H9 (cell line): ENCODE results near the gene BFSP1. TPM values are rescaled to one million over a fixed set of nuclear protein-coding genes. Genes with fewer than 3 reads are reported as not detected.

Experiments used
- DNase-seq: peaks from one replicate; pipeline ENCODE4 v3.0.0-alpha.2; 2017
- H2AFZ ChIP-seq: one replicate; pipeline ENCODE4 v1.6.1; 2013; ENCODE audit warnings: mild to moderate bottlenecking, low read length, control low read depth, moderate library complexity
- H2AK5ac ChIP-seq: 2 replicates; pipeline ENCODE4 v1.6.1; 2013; ENCODE audit warnings: low read length, control low read depth, mixed read lengths; ENCODE audit not compliant: insufficient read length
- H2BK120ac ChIP-seq: one replicate; pipeline ENCODE4 v1.6.1; 2013; ENCODE audit warnings: low read depth, mild to moderate bottlenecking, low read length, control low read depth, inconsistent platforms; ENCODE audit not compliant: poor library complexity, severe bottlenecking
- H2BK12ac ChIP-seq: 2 replicates; pipeline ENCODE4 v1.6.1; 2013; ENCODE audit warnings: low read length, control low read depth, mixed read lengths, low read depth; ENCODE audit not compliant: insufficient read length
- H2BK15ac ChIP-seq: 2 replicates; pipeline ENCODE4 v1.6.1; 2013; ENCODE audit warnings: low read depth, low read length, control low read depth
- H2BK20ac ChIP-seq: one replicate; pipeline ENCODE4 v1.6.1; 2013; ENCODE audit warnings: low read depth, mild to moderate bottlenecking, low read length, control low read depth, inconsistent platforms; ENCODE audit not compliant: poor library complexity, severe bottlenecking
- H2BK5ac ChIP-seq: 2 replicates; pipeline ENCODE4 v1.6.1; 2013; ENCODE audit warnings: low read length, control low read depth, mixed read lengths; ENCODE audit not compliant: insufficient read length
- H3K14ac ChIP-seq: 2 replicates; pipeline ENCODE4 v1.6.1; 2013; ENCODE audit warnings: low read length, control low read depth; ENCODE audit not compliant: insufficient read depth
- H3K18ac ChIP-seq: 2 replicates; pipeline ENCODE4 v1.6.1; 2013; ENCODE audit warnings: low read depth, mild to moderate bottlenecking, mixed read lengths, low read length, control low read depth; ENCODE audit not compliant: insufficient read length
- H3K23ac ChIP-seq: 2 replicates; pipeline ENCODE4 v1.6.1; 2013; ENCODE audit warnings: low read length, control low read depth, mixed read lengths, low read depth; ENCODE audit not compliant: insufficient read length
- H3K23me2 ChIP-seq: 2 replicates; pipeline ENCODE4 v1.6.1; 2013; ENCODE audit warnings: low read depth, mild to moderate bottlenecking, mixed read lengths, low read length, control low read depth; ENCODE audit not compliant: insufficient read length, poor library complexity, severe bottlenecking
- H3K27ac ChIP-seq: 2 replicates; pipeline ENCODE4 v1.5.1; 2013; ENCODE audit warnings: low read length, control low read depth, mixed read lengths, low read depth; ENCODE audit not compliant: insufficient read length
- H3K27me3 ChIP-seq: 2 replicates; pipeline ENCODE4 v1.6.1; 2013; ENCODE audit warnings: low read length, control low read depth, inconsistent platforms; ENCODE audit not compliant: insufficient read depth
- H3K4ac ChIP-seq: 2 replicates; pipeline ENCODE4 v1.6.1; 2013; ENCODE audit warnings: low read depth, mild to moderate bottlenecking, control low read depth, inconsistent platforms, low read length, moderate library complexity
- H3K4me1 ChIP-seq: 2 replicates; pipeline ENCODE4 v1.6.1; 2013; ENCODE audit warnings: low read length, control low read depth, inconsistent platforms; ENCODE audit not compliant: insufficient read depth
- H3K4me2 ChIP-seq: 2 replicates; pipeline ENCODE4 v1.6.1; 2013; ENCODE audit warnings: low read length, control low read depth, mixed read lengths; ENCODE audit not compliant: insufficient read length, insufficient read depth
- H3K56ac ChIP-seq: 2 replicates; pipeline ENCODE4 v1.6.1; 2013; ENCODE audit warnings: low read depth, mild to moderate bottlenecking, mixed read lengths, low read length, control low read depth; ENCODE audit not compliant: insufficient read length
- H3K79me1 ChIP-seq: 2 replicates; pipeline ENCODE4 v1.6.1; 2013; ENCODE audit warnings: low read depth, mild to moderate bottlenecking, moderate library complexity, low read length, control low read depth, inconsistent platforms; ENCODE audit not compliant: insufficient read depth, poor library complexity, severe bottlenecking
- H3K79me2 ChIP-seq: 2 replicates; pipeline ENCODE4 v1.6.1; 2013; ENCODE audit warnings: low read length, control low read depth, inconsistent platforms; ENCODE audit not compliant: insufficient read depth
- H3K9ac ChIP-seq: 2 replicates; pipeline ENCODE4 v1.6.1; 2013; ENCODE audit warnings: low read length, control low read depth, mixed read lengths; ENCODE audit not compliant: insufficient read length; ENCODE audit errors: extremely low read depth
- H3K9me3 ChIP-seq: one replicate; pipeline ENCODE4 v1.6.1; 2013; ENCODE audit warnings: low read depth, low read length, inconsistent platforms; ENCODE audit not compliant: control insufficient read depth
- H3T11ph ChIP-seq: one replicate; pipeline ENCODE4 v1.6.1; 2013; ENCODE audit warnings: mild to moderate bottlenecking, low read length, control low read depth, inconsistent platforms
- H4K20me1 ChIP-seq: one replicate; pipeline ENCODE4 v1.6.1; 2013; ENCODE audit not compliant: control insufficient read depth, insufficient read length, insufficient read depth
- H4K5ac ChIP-seq: 2 replicates; pipeline ENCODE4 v1.6.1; 2013; ENCODE audit warnings: low read depth, mild to moderate bottlenecking, mixed read lengths, low read length, control low read depth; ENCODE audit not compliant: insufficient read length
- H4K8ac ChIP-seq: replicated peaks from 2 replicates; pipeline ENCODE4 v1.6.1; 2013; ENCODE audit warnings: low read length, control low read depth, mixed read lengths, low read depth; ENCODE audit not compliant: insufficient read length
- H4K91ac ChIP-seq: 2 replicates; pipeline ENCODE4 v1.6.1; 2013; ENCODE audit warnings: low read depth, mild to moderate bottlenecking, moderate library complexity, mixed read lengths, low read length, control low read depth; ENCODE audit not compliant: insufficient read length
- H3K27ac Mint-ChIP-seq, 3 experiments: 2 replicates in 2 of 3; 3 replicates in 1 of 3; pipeline ENCODE4 v1.8.0; 2020 to 2021; ENCODE audit warnings: mixed read lengths in 3 of 3, mild to moderate bottlenecking in 1 of 3, moderate library complexity in 1 of 3
- H3K27me3 Mint-ChIP-seq: 2 replicates; pipeline ENCODE4 v1.8.0; 2021; ENCODE audit warnings: low read depth, mild to moderate bottlenecking, moderate library complexity, mixed read lengths
- H3K36me3 Mint-ChIP-seq, 3 experiments: 2 replicates in 2 of 3; 3 replicates in 1 of 3; pipeline ENCODE4 v1.8.0; 2020 to 2021; ENCODE audit warnings: low read depth in 3 of 3, mixed read lengths in 3 of 3; ENCODE audit not compliant: insufficient read depth in 1 of 3
- H3K4me1 Mint-ChIP-seq, 2 experiments: 2 replicates each; pipeline ENCODE4 v1.8.0; 2020; ENCODE audit warnings: mixed read lengths in 2 of 2
- H3K4me3 Mint-ChIP-seq, 2 experiments: 2 replicates in 1 of 2; 3 replicates in 1 of 2; pipeline ENCODE4 v1.8.0; 2020 to 2021; ENCODE audit warnings: mild to moderate bottlenecking in 2 of 2, mixed read lengths in 2 of 2, moderate library complexity in 1 of 2
- H3K9me3 Mint-ChIP-seq, 2 experiments: 2 replicates in 1 of 2; 3 replicates in 1 of 2; pipeline ENCODE4 v1.8.0; 2020; ENCODE audit warnings: mild to moderate bottlenecking in 2 of 2, mixed read lengths in 2 of 2, moderate library complexity in 1 of 2
- WGBS: extraction: QIAGEN DNeasy Blood & Tissue Kit; methylation state at CpG from one replicate; pipeline ENCODE4 v1.1.7; 2013; ENCODE audit warnings: missing lambda C conversion rate, low lambda C conversion rate, mixed read lengths; ENCODE audit not compliant: insufficient read length; ENCODE audit errors: extremely low coverage; 5-methylcytosine and 5-hydroxymethylcytosine counted together
- total RNA-seq: library from RNA; stranded (reverse); gene quantifications from 2 replicates; pipeline ENCODE4 v1.2.1, GENCODE V29; 2021
- TF ChIP-seq, protein P1 (sequence below): fragments of 200-600 bp; sonication (generic); conservative IDR thresholded peaks from 3 replicates; pipeline ENCODE4 v1.8.0; 2021; ENCODE audit warnings: antibody characterized with exemption, mild to moderate bottlenecking

The BFSP1 gene
- total RNA-seq, 1 experiment from 2014 or later: 9.4 TPM

DNA sequence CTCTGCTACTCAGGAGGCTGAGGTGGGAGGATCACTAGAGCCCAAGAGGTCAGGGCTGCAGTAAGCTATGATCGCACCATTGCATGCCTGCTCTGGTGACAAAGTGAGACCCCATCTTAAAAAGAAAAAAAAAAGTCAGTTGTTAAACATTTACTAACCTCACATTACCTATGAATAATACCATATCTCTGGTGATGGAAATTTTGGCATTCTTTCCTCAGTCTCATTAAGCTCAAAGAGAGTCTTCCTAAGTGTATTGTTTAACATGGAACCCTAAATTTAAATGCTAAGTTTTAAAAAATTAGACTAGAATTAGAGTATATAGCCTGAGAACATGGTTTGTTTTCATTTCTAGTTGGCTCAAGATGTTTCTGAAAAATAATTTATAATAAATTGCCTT is 11.3 kb upstream of the BFSP1 start:
- Histone ChIP-seq H2AFZ (no peak overlapping the region), H3K4ac (no peak overlapping the region), H4K8ac (no peak overlapping the region), H3K4me1 (no peaks in the 10 kb centered on the region), H3K4me2 (no peak overlapping the region), H2AK5ac (no peak overlapping the region), H2BK15ac (no peak overlapping the region), H3K14ac (no peak overlapping the region), H3K9ac (no peak overlapping the region), H3K56ac (no peak overlapping the region), H3K27ac (no peak overlapping the region), H3K23ac (no peak overlapping the region), H3K79me1 (no peaks in the 10 kb centered on the region), H2BK5ac (no peak overlapping the region), H4K20me1 (no peaks in the 10 kb centered on the region), H4K91ac (no peak overlapping the region), H4K5ac (no peak overlapping the region), H3K27me3 (no peaks in the 10 kb centered on the region), H3T11ph (no peak overlapping the region), H3K23me2 (no peaks in the 10 kb centered on the region), H3K9me3 (no peaks in the 10 kb centered on the region), H2BK120ac (no peak overlapping the region), H2BK20ac (no peak overlapping the region), H3K18ac (no peak overlapping the region), H2BK12ac (no peak overlapping the region), H3K79me2 (no peaks in the 10 kb centered on the region)
- DNase-seq: no peak
- TF ChIP-seq, protein P1, sequence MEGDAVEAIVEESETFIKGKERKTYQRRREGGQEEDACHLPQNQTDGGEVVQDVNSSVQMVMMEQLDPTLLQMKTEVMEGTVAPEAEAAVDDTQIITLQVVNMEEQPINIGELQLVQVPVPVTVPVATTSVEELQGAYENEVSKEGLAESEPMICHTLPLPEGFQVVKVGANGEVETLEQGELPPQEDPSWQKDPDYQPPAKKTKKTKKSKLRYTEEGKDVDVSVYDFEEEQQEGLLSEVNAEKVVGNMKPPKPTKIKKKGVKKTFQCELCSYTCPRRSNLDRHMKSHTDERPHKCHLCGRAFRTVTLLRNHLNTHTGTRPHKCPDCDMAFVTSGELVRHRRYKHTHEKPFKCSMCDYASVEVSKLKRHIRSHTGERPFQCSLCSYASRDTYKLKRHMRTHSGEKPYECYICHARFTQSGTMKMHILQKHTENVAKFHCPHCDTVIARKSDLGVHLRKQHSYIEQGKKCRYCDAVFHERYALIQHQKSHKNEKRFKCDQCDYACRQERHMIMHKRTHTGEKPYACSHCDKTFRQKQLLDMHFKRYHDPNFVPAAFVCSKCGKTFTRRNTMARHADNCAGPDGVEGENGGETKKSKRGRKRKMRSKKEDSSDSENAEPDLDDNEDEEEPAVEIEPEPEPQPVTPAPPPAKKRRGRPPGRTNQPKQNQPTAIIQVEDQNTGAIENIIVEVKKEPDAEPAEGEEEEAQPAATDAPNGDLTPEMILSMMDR: no peak
- Mint-ChIP-seq H3K4me3 (no peak overlapping the region), H3K9me3 (no peaks in the 10 kb centered on the region), H3K4me1 (peaks cover 3 to 8% of the 10 kb centered on the region in 2 experiments; a peak in 3 of 4 replicates), H3K36me3 (peaks cover 0 to 1% (median 0%) of the 10 kb centered on the region in 3 experiments; a peak in 1 of 7 replicates), H3K27ac (no peak overlapping the region), H3K27me3 (no peaks in the 10 kb centered on the region)
- no CpG with 5 or more reads among the region's 1 CpG for whole genome bisulfite sequencing
